ENCODE results near the gene CDKAL1.
A peak's percentile ranks its signal among the peaks of the same experiment; 100 is the strongest.

Gene CDKAL1

GRCh38 chr6:21163110-21163837, 629.0 kb downstream of the CDKAL1 start:
- H3K4me1 ChIP-seq (ENCODE audit: insufficient read depth, low read length): peaks cover 54% of the 10 kb centered on the region
- no peak overlapping the region for H3K4me2 ChIP-seq (ENCODE audit: insufficient read depth, low read length)
- peak; percentile 30 for DNase-seq
- no peaks in the 10 kb centered on the region for H3K27me3 ChIP-seq (ENCODE audit: insufficient read depth, low read length, poor library complexity)
- no peak overlapping the region for H3K4me3 ChIP-seq (ENCODE audit: low read depth in 1 of 2, low read length in 2 of 2)
- no peak; the same call in 2 of the 3 replicates for ATAC-seq (ENCODE audit: insufficient read depth, low read depth)
- H2AFZ ChIP-seq (ENCODE audit: low read depth, low read length): no peak overlapping the region
- no peaks in the 10 kb centered on the region for H3K9me3 ChIP-seq (ENCODE audit: insufficient read depth, low read length, severe bottlenecking)
- H4K20me1 ChIP-seq (ENCODE audit: insufficient read depth, low read length): no peaks in the 10 kb centered on the region
- no peaks in the 10 kb centered on the region for H3K79me2 ChIP-seq (ENCODE audit: insufficient read depth, low read length)
- no peak overlapping the region for H3K9ac ChIP-seq (ENCODE audit: low read depth, low read length)
- H3K36me3 ChIP-seq (ENCODE audit: insufficient read depth, low read length): no peaks in the 10 kb centered on the region
- no peak for TF ChIP-seq EZH2 (IDR thresholded peaks at IDR 0.05; ENCODE audit: borderline replicate concordance, low read depth, low read length, severe bottlenecking)
- no peak for TF ChIP-seq CTCF (IDR thresholded peaks at IDR 0.05; ENCODE audit: borderline replicate concordance, extremely low read depth, low read length, poor library complexity, severe bottlenecking)
- peak overlapping the region; percentile 62 for H3K27ac ChIP-seq (ENCODE audit: low read length)

GRCh38 chr6:21163838-21164180, 629.6 kb downstream of the CDKAL1 start:
- Histone ChIP-seq H2AFZ (ENCODE audit: low read depth, low read length) (no peak overlapping the region), H3K27me3 (ENCODE audit: insufficient read depth, low read length, poor library complexity) (no peaks in the 10 kb centered on the region), H3K9me3 (ENCODE audit: insufficient read depth, low read length, severe bottlenecking) (no peaks in the 10 kb centered on the region), H3K4me2 (ENCODE audit: insufficient read depth, low read length) (peak overlapping the region; percentile 52; the same call in 1 of the 2 replicates), H3K9ac (ENCODE audit: low read depth, low read length) (no peak overlapping the region), H3K4me1 (ENCODE audit: insufficient read depth, low read length) (peaks cover 54% of the 10 kb centered on the region), H3K4me3 (ENCODE audit: low read depth in 1 of 2, low read length in 2 of 2) (no peak overlapping the region), H4K20me1 (ENCODE audit: insufficient read depth, low read length) (no peaks in the 10 kb centered on the region), H3K27ac (ENCODE audit: low read length) (peak overlapping the region; percentile 62; the same call in 1 of the 2 replicates), H3K36me3 (ENCODE audit: insufficient read depth, low read length) (no peaks in the 10 kb centered on the region), H3K79me2 (ENCODE audit: insufficient read depth, low read length) (no peaks in the 10 kb centered on the region)
- TF ChIP-seq CTCF (IDR thresholded peaks at IDR 0.05; ENCODE audit: borderline replicate concordance, extremely low read depth, low read length, poor library complexity, severe bottlenecking) (no peak), EZH2 (IDR thresholded peaks at IDR 0.05; ENCODE audit: borderline replicate concordance, low read depth, low read length, severe bottlenecking) (no peak)
- ATAC-seq (ENCODE audit: insufficient read depth, low read depth): no peak
- no peak for DNase-seq

- H4K20me1 ChIP-seq (ENCODE audit: insufficient read depth, low read length): no peaks in the 10 kb centered on the region
- peak overlapping the region; percentile 62 for H3K27ac ChIP-seq (ENCODE audit: low read length)
- H3K27me3 ChIP-seq (ENCODE audit: insufficient read depth, low read length, poor library complexity): no peaks in the 10 kb centered on the region
- no peaks in the 10 kb centered on the region for H3K36me3 ChIP-seq (ENCODE audit: insufficient read depth, low read length)
- no peaks in the 10 kb centered on the region for H3K79me2 ChIP-seq (ENCODE audit: insufficient read depth, low read length)
- TF ChIP-seq EZH2 (IDR thresholded peaks at IDR 0.05; ENCODE audit: borderline replicate concordance, low read depth, low read length, severe bottlenecking) (no peak), CTCF (IDR thresholded peaks at IDR 0.05; ENCODE audit: borderline replicate concordance, extremely low read depth, low read length, poor library complexity, severe bottlenecking) (no peak)
- H3K4me1 ChIP-seq (ENCODE audit: insufficient read depth, low read length): peaks cover 54% of the 10 kb centered on the region
- peak; percentile 84 for ATAC-seq (ENCODE audit: insufficient read depth, low read depth)
- DNase-seq: peak; percentile 67
- peak overlapping the region; percentile 52 for H3K4me2 ChIP-seq (ENCODE audit: insufficient read depth, low read length)
- H3K9ac ChIP-seq (ENCODE audit: low read depth, low read length): peak overlapping the region; percentile 20; the same call in 1 of the 2 replicates
- no peak overlapping the region for H2AFZ ChIP-seq (ENCODE audit: low read depth, low read length)
- no peaks in the 10 kb centered on the region for H3K9me3 ChIP-seq (ENCODE audit: insufficient read depth, low read length, severe bottlenecking)
- peak overlapping the region in 1 of 2 experiments; percentile 34; a peak in 1 of 4 replicates for H3K4me3 ChIP-seq (ENCODE audit: low read depth in 1 of 2, low read length in 2 of 2)
Measured at GRCh38 chr6:21164768-21165326, 630.6 kb downstream of the CDKAL1 start.

Data from DND-41 (cell line).